Stimulated activated CD4-positive, alpha-beta T cell treated with anti-CD3 and anti-CD28 coated beads, TNF-alpha, amount 100 ng/mL, for 1 hour (primary cell): Measurements from ENCODE around the gene GALNT14.

Source experiments
- DNase-seq, 3 donors: peaks; one replicate each; pipeline ENCODE4 v3.0.0-alpha.2; 2020; ENCODE audit warnings: low read depth in 3 of 3, low spot score in 1 of 3

Gene GALNT14

DNA sequence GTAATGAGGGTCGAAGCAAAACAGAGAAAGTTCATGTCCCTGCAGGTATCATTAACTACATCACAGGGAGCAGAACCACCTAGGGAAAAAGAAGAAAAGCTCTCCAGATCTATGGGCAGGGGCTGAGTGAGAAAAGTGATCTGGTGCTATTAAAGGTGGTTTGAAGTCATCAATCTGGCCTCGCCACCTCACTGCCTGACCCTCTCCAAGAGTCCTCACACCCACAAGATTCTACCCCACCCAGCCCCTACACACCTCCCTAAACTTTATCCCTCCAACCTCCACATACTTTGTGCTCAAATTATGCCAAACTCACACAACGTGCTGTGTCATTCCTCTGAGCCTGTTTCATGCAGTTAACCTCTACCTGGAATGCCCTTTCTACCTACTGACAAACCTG, 2.2 kb downstream of the GALNT14 start:
- no peak for DNase-seq

DNA sequence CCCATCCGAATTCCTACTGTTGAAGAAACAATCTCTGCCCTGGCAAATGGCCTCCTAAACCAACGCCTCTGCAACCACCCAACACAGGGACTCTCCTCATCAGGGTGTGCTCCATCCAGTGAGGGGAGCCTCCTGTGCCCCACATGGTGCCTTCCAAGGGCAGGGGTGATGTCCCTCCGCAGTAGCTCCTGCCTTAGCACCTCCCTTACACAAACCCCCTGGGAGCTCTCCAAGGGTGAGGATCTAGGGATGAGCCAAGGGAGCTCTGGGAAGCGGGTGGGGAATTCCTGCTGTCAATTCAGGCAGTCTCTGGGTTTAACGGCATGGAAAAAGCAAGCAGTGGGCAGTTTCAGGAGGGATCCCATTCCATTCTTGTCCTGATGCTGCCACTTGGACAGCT, 3.8 kb downstream of the GALNT14 start:
- DNase-seq = no peak

DNA sequence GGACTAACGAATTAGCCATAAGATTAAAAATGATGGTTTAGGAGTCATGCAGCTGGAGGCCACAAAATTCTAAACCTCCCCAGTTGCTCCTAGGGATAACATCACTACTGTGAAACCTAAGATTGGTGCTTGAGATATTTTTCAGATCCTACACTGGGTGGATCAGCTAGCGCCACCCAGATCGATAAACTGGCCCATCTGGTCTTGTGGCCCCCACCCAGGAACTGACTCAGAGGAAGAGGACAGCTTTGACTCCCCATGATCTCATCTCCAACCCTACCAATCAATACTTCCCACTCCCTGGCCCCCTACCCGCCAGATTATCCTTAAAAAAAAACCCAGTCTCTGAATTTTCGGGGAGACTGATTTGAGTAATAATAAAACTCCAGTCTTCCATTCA, 5.5 kb downstream of the GALNT14 start:
- DNase-seq = no peak

DNA sequence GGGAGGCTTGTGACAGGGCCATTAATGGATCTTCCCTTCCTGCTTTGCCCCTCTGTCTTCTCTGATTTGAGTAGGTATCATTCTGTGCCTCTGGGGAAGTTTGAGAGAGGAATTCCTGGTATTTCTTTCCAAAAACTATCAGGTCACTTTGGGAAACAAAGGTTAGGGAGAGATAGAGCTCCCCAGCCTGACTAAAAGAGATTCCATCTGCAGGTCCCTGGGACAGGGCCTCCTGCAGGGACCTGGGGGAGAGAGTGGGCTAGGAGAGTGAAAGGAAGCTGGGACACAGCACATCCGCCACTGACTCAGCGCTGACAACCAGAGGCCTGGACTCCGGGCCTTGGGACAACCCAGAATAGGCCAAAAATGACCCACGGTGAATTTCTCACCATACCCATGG, 6.4 kb downstream of the GALNT14 start:
- no peak for DNase-seq

DNA sequence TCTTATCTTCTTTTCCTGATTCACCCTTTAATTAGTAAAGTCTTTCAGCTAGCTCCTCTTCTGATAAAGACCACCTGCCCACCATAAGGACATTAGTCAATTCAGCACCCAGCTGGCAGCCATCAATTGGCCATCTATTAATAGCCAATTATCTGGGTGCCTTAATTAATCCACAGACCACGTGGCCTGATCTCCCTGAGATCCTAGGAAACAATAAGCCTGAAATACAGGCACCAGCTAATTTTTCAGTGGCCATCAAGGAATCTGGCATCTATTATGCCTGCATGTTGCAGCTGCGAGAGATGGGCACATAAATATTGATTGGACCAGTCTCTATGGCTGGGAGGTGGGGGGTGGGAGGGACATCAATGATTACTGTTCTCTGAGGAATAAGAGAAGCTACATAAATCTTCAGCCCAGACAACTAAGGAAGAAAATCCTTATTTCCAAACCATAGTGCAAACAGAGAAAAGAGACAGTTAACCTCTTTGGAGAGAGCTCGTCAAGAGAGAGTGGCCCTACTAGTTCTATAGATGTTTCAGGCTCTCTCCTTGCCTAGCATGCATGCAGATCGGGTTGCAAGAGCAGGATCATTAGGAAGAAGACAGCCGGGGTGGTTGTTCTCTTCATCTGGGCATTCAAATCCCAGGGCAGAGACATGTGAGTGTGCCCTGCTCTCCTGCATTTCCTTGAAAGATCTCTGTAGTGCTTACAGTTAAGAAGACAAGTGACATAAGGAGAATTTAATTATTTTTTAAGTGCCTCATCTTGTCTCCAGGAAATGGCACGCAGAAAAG, 8.7 kb downstream of the GALNT14 start:
- DNase-seq = no peak

DNA sequence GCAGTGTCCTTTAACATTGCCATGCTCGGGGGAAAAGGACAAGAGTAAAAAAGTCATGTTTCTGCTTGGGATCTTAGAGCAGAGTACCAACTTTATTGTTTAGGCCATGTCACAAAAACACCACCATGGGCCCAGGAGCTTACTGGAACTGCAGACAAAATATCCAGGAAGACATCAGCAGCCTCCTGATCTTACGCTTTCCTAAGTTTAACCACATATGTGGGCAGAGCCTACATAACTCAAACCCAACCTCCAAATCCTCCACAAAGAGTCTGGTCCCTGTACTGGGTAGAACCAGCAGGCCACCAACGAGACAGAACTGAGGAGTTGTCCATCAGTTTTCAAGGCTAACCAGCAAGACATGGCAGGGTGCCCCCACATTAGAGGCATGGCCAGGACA, 10.3 kb downstream of the GALNT14 start:
- no peak for DNase-seq

DNA sequence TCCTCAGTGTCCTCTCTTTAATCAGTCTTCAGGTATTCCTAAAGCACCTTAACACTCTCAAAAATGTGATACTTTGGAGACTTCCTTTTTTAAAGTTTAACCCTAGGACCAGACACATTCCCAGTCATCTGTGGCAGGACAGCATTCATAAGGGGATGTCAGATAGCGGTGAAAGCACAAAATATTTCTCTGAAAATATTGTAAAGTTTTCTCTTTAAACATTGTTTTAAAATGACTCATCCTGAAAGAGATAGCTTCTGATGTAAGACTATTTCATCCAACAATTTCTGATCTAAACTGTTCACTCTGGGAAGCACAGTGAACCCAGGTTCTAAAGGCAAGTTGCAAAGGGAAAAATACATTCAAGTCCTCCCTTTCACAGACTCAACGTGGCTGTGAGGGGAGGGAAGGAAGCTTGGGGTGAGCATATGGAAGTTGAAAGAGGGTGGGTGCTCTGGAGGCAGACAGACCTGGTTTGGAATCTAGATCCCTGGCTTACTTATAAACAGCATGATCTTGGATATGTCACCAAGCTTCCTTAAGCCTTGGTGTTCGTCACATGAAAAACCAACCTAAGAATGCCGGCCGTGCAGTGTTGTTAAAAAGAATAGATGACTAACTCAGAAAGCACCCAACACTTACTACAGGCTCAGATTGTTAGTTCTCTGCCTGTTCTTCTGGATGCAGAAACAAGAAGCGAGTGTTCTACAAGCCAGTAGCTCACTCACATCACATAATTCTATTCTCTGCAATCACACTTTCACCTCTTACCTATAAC, 12.1 kb downstream of the GALNT14 start:
- DNase-seq = no peak

DNA sequence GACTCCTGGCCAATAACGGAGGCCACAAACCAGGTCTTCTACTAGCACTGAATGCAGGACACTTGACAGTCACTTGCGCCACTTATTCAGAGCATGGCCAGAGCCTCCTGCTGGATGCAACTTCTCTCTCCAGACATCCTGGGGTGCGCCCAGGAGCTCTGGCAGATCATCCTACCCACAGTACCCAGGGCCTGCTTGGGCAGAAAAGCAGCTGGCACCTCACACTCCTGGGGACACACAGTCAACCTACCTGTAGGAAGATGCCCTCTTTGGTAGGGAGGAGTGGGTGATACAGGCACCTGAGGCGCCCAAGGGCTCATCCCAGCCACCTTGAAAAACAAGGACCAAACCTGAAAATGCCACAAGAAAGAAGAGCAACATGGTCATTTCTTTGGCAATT, 13.3 kb downstream of the GALNT14 start:
- DNase-seq = no peak

DNA sequence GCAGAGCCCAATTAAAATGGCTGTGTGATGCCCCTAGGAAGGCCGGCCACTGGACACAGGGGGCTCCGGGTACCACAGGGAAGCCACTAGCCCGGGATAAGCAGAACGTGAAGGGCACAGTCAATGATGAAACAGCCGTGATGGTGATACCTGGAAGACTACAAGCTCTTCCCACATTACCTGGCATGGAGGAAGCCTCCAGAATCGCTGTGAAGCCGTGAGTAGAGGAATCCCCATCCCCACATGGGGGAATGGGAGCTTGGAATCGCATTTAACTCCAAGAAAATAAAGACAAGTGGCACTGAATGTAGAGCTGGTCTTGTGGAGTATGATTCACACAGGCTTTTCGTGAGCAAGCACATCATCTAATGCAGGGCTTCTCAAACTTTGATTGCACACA, 16.1 kb downstream of the GALNT14 start:
- no peak for DNase-seq

DNA sequence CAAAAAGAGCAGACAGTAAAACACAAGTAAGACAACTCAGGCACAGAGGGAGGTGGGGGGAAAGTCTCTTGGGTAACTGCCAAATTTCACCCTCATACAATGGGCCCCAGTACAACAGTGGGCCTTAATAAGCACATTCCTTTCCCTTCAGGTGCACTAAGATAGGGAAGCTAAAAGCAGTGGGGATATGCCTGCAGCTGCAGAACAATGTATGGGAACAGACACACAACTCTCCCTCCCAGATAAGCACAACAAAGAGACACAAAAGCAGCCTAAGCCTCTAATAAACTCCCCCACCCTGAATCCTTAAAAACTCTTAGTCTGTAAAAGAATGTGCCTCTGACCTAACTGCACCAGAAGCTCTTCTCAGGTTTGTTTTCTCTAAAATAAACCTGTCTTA, 24.5 kb downstream of the GALNT14 start:
- DNase-seq = no peak

DNA sequence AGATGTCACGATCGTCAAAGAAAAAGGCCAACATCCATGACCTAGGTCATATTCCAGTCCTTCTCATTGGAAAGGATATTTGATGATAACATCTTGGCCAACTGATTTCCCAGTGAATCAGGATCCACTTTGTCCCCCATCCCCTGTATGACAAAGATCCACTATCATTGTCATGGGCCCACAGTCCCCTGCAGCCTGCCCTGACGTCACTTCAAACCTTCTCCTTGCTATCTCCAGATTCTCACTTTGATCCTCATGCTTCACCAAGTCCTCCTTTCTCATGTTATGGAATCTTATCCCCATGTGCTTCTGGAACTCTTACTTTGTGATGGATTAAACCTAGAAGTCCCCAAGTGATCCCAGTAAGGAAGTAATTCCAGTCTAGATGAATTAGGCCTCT, 25.7 kb downstream of the GALNT14 start:
- DNase-seq = no peak

DNA sequence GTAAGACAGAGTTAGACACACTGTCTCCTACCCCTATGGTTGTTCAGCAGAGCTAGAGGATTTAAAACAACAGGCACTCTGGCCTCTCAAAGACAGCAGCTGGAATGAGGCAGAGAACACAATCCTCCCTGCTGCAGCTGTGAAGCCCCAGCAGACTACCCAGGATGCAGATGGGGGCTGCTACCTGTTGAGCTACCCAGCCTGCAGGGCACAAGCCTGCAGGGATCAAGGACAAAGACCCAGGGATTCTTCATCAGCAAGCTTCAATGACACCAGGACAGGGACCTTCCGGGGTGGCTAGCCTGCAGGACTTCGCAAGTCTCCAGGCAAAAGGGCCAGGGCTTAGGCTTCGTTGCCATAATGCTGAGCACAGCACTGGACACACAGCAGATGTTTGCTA, 27.2 kb downstream of the GALNT14 start:
- no peak for DNase-seq

DNA sequence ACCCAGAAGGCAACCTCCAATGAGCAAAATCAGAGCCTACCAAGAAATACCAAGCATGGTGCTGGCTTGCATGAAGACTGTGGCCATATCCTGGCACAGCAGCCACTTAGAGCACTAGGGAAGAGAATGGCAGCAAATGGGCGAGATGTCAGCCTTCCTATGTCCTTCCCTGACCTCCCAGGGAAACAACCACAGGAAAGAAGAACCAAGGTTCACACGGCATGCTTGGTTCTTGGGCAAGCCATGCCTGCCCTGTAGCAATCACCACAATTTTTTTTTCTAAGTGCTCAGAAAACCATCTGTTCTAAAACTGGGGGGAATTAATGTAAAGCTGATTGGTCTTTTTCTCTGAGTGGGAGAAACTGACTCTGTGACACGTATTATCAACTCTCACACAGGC, 27.8 kb downstream of the GALNT14 start:
- no peak for DNase-seq

DNA sequence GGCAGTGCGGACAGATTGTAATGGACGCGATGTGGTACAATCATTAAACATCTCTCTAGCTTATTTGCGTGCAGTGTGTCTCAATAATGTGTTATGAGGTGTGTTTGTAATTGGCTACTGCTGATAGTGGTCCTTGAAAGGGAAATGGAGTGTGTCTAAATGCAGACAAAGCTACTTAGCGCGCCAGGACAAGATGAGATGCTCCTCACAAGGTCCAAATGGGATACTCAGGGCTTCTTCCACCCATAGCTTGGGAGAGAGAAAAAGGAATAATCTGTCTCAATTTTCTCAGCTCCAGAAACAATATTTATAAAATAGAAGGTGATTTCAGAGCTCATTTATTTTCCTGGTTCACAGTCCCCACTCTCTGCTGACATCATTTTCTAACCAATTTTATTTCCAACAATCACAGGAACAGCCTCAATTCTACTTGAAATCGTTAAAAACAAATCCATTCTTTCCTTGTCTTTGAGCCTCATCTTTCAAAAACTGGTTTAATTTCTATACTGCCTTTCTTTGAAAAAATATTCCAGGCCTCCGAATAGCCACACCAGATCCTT, 28.5 kb downstream of the GALNT14 start:
- DNase-seq = no peak

DNA sequence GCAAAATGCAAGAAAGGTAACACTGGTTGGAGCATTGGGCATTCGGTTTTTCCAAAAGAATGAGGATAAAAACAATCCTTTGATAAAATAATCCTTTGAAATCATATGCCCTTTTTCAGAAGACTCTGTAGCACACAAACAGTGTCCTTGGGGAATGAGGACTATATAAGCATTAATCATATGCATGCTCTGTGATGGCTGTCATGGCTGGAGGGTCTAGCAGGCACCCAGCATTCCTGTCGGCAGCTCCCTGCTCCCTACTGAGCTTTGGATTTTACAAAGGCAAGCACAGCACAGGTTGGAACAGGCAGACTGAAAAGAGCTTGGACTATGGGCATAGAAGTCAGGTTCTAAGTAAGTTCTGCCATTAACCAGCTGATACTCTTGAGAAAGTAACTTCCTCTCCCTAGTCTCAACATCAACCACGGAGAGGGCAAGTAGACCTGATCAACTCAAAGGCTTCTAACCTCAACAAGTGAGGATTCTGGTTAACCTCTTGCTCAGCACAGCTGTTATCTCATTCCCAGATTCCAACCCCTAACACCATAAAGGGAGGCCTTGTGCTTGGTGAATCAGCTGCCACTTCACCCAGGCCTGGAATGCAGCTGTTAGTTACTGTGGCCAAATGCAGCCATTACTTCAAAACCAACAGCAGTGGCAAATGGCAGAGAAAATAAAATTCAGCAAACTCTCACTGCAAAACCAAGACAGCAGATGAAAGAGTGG, 29.5 kb downstream of the GALNT14 start:
- no peak for DNase-seq

DNA sequence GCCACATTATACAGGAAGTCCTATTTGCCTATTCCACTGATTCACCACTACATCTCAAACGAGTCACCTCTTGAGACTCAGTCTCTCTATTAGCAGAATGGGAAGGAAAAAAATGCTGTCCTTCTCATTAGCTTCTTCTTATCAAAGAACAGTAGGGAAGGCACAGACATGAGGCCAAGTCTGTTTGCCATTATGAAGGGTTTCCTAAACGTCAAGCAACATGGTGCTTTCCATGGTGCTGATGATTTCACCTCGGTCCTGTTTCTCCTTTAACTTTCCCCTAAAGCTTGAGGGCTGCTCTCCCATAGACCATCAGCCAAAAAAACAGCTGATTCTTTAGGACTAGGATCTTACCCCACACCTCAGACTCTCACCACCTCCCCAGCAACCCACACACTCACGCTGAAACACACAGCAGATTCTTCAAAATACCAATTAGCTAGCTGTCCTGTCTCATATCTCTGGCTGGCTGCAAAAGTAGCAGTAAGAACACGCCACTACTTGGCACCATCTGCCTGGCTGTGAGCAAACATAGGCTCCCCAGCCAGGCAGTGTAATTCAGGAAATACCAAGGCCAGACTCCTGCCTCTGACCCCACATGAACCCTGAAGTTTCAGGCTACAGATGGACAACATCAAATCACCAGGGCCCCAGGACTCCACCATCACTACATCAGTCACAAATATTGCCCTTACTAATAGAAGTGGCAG, 30.5 kb downstream of the GALNT14 start:
- DNase-seq = no peak

DNA sequence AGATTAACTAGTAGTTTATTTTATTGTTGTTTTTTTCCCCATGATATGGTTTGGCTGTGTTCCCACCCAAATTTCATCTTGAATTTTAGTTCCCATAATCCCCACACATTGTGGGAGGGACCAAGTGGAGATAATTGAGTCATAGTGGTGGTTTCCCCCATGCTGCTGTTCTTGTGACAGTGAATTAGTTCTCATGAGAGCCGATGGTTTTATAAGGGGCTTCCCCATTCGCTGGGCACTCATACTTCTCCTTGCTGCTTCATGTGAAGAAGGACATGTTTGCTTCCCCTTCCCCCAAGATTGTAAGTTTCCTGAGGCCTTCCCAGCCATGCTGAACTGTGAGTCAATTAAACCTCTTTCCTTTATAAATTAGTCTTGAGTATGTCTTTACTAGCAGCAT, 36.5 kb downstream of the GALNT14 start:
- DNase-seq = no peak

DNA sequence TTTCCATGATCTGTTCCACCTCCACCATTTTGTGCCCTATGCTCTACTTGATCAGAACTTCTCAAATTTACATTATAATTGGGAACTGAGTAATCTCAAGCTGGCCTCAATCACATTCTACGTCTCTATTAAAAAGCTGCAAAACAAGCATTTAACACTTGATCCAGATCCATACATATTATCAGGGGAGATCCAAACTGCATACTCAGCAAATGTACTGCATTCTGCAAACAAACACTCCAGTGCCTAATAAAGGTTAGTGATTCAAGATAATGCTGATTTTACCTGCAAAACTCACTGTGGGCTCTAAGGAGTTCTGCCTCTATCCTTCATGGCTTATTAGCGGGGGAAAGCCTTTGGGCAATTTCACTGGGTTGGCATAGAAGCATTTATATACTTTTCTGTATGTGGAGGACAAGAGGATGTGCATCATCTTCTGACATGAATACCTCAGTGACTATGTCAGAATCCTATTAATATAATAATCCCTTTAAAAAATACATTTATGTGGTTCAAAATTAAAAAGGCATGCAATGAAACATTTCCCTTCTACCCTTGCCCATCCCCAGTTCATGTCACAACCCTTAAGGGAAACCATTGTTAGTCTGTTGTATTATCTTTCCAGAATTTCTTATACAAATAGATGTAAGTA, 40.2 kb downstream of the GALNT14 start:
- no peak for DNase-seq

DNA sequence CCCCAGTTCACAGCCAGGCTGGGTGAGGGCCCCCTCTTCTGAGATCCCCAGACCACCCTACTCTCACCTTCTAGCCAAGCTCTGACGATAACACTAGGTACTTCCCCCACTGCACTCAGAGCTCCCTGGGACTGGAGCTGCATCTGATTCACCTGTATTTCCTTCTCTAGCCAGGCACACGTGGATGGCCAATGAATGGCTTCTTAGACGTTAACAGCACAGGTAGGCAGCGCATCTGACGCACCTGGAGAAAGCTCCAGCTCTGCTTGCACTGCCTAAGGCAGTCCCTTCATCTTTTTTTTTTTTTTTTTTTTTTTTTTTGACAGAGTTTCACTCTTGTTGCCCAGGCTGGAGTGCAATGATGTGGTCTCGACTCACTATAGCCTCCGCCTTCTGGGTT, 48.1 kb downstream of the GALNT14 start:
- no peak for DNase-seq

DNA sequence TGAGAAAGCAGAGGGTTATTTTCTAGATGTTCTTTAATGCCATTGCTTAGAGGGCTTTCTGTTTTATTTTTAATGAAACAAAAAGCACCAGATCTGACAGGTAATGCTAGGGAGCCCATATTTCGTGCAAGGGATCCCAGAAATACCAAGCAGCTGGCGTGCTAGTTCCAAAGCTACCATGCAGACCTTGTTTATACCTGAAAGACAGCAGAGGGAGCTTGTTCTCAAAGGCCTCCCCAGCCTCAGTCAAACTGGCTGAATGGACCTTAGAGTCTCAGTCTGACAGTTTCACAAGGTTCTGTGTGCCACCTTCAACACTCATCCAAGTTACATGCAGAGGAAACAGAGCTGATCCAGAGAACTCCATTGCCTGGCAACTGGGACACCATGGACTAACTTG, 48.6 kb downstream of the GALNT14 start:
- no peak for DNase-seq
